SK-N-SH (cell line): ENCODE measurements around the gene SMYD3. TPM values are rescaled to one million over a fixed set of nuclear protein-coding genes. Genes with fewer than 3 reads are reported as not detected.

Source experiments
- CTCF ChIA-PET: fragments of 300-600, 350-600 bp; formaldehyde crosslinking; extraction: SDS; loops from one replicate; lab custom pipeline; 2021; lab: Yijun Ruan, JAX
- POLR2A ChIA-PET: fragments of 350-600 bp; sonication (Branson Sonifier 250); formaldehyde crosslinking; extraction: SDS; loops from one replicate; lab custom pipeline; 2020; ENCODE audit warnings: antibody characterized with exemption, inconsistent platforms; lab: Yijun Ruan, JAX
- DNase-seq: peaks from one replicate; pipeline ENCODE4 v3.0.0; 2012
- H2AFZ ChIP-seq: fragments of 200-600 bp; sonication (generic); 2 replicates; pipeline ENCODE4 v1.8.1; 2016; ENCODE audit warnings: antibody characterized with exemption, mild to moderate bottlenecking, low read depth
- H3F3A ChIP-seq: fragments of 200-600 bp; sonication (generic); replicated peaks from 2 replicates; pipeline ENCODE3; 2016; ENCODE audit warnings: antibody characterized with exemption, mild to moderate bottlenecking; ENCODE audit not compliant: insufficient read depth
- H3K27ac ChIP-seq, 2 experiments: fragments of 200-500 bp in 1 of 2; fragments of 200-600 bp in 1 of 2; sonication (Bioruptor generic) in 1 of 2; sonication (generic), shearing (Covaris generic) in 1 of 2; 2 replicates each; pipeline versions ENCODE4 v1.5.1 to v1.6.1; 2014 to 2016; ENCODE audit warnings: low read depth in 2 of 2, inconsistent platforms in 1 of 2, low read length in 1 of 2, mild to moderate bottlenecking in 1 of 2, mixed read lengths in 1 of 2
- H3K27me3 ChIP-seq: fragments of 200-600 bp; sonication (generic), shearing (Covaris generic); 2 replicates; pipeline ENCODE4 v1.6.1; 2016; ENCODE audit warnings: mixed run types; ENCODE audit not compliant: insufficient read depth
- H3K36me3 ChIP-seq, 2 experiments: fragments of 200-500 bp in 1 of 2; fragments of 200-600 bp in 1 of 2; sonication (Bioruptor generic) in 1 of 2; sonication (generic) in 1 of 2; replicated peaks in 1 of 2; 2 replicates each; pipeline versions ENCODE3 to v1.5.1; 2014 to 2016; ENCODE audit warnings: low read length in 1 of 2, mild to moderate bottlenecking in 1 of 2; ENCODE audit not compliant: insufficient read depth in 2 of 2, control insufficient read depth in 1 of 2
- H3K4me1 ChIP-seq, 2 experiments: fragments of 200-500 bp in 1 of 2; fragments of 200-600 bp in 1 of 2; sonication (Bioruptor generic) in 1 of 2; sonication (generic), shearing (Covaris generic) in 1 of 2; 2 replicates each; pipeline versions ENCODE4 v1.5.1 to v1.6.1; 2014 to 2016; ENCODE audit warnings: low read depth in 1 of 2, low read length in 1 of 2, mixed run types in 1 of 2; ENCODE audit not compliant: insufficient read depth in 2 of 2, control insufficient read depth in 1 of 2
- H3K4me2 ChIP-seq: fragments of 200-600 bp; sonication (generic), shearing (Covaris generic); 2 replicates; pipeline ENCODE4 v1.6.1; 2017; ENCODE audit warnings: mixed run types
- H3K4me3 ChIP-seq, 2 experiments: fragments of 200-500 bp in 1 of 2; fragments of 200-600 bp in 1 of 2; sonication (Bioruptor generic) in 1 of 2; sonication (generic), shearing (Covaris generic) in 1 of 2; 2 replicates each; pipeline versions ENCODE4 v1.5.1 to v1.8.1; 2014 to 2016; ENCODE audit warnings: low read depth in 2 of 2, inconsistent platforms in 1 of 2, low read length in 1 of 2, mild to moderate bottlenecking in 1 of 2, mixed read lengths in 1 of 2, moderate library complexity in 1 of 2
- H3K79me2 ChIP-seq: fragments of 200-600 bp; sonication (generic); 2 replicates; pipeline ENCODE4 v1.8.1; 2017; ENCODE audit warnings: mild to moderate bottlenecking; ENCODE audit not compliant: insufficient read depth
- H3K9ac ChIP-seq: fragments of 200-600 bp; sonication (generic); 2 replicates; pipeline ENCODE4 v1.6.1; 2017; ENCODE audit warnings: mixed run types
- H3K9me2 ChIP-seq: fragments of 200-600 bp; sonication (generic); 2 replicates; pipeline ENCODE4 v1.6.1; 2017; ENCODE audit warnings: mixed run types
- H3K9me3 ChIP-seq: fragments of 200-600 bp; sonication (generic); 2 replicates; pipeline ENCODE4 v1.6.1; 2017; ENCODE audit warnings: mixed run types, mild to moderate bottlenecking, moderate library complexity
- H4K20me1 ChIP-seq: fragments of 200-600 bp; sonication (generic); 2 replicates; pipeline ENCODE4 v1.6.1; 2017; ENCODE audit warnings: mild to moderate bottlenecking, mixed run types; ENCODE audit not compliant: insufficient read depth
- CHD2 ChIP-seq: fragments of 150-350 bp; IDR thresholded peaks from 2 replicates; pipeline ENCODE4 v1.6.1; 2018; ENCODE audit warnings: low read length; ENCODE audit not compliant: partially characterized antibody
- ELF1 ChIP-seq: IDR thresholded peaks from 2 replicates; pipeline ENCODE4 v1.4.0; 2012
- EP300 ChIP-seq, 2 experiments: IDR thresholded peaks; 2 replicates each; pipeline versions ENCODE4 v1.4.0 to v1.6.1; 2012; ENCODE audit warnings: borderline replicate concordance in 1 of 2, low read depth in 1 of 2, low read length in 1 of 2
- EZH2phosphoT487 ChIP-seq: fragments of 200-600 bp; sonication (generic); IDR thresholded peaks from 2 replicates; pipeline ENCODE4 v1.6.1; 2017; ENCODE audit warnings: low read depth, mixed run types, mild to moderate bottlenecking, antibody characterized with exemption, moderate library complexity, borderline replicate concordance
- FOSL2 ChIP-seq: IDR thresholded peaks from 2 replicates; pipeline ENCODE4 v1.4.0; 2012; ENCODE audit warnings: low read depth, mild to moderate bottlenecking, moderate library complexity, borderline replicate concordance
- FOXM1 ChIP-seq: IDR thresholded peaks from 2 replicates; pipeline ENCODE4 v1.4.0; 2012; ENCODE audit warnings: low read depth, mild to moderate bottlenecking
- GATA2 ChIP-seq: sonication (generic); formaldehyde crosslinking; IDR thresholded peaks from 2 replicates; pipeline ENCODE4 v1.5.0; 2020; ENCODE audit warnings: mild to moderate bottlenecking, missing genetic modification reagents
- JUND ChIP-seq: IDR thresholded peaks from 2 replicates; pipeline ENCODE4 v1.4.0; 2012
- MAX ChIP-seq: IDR thresholded peaks from 2 replicates; pipeline ENCODE4 v1.4.0; 2012; ENCODE audit warnings: low read depth
- MXI1 ChIP-seq: IDR thresholded peaks from 2 replicates; pipeline ENCODE4 v1.6.1; 2012; ENCODE audit warnings: mild to moderate bottlenecking, low read depth, low read length, improper control_type of control experiment
- NFIC ChIP-seq: IDR thresholded peaks from 2 replicates; pipeline ENCODE4 v1.4.0; 2012; ENCODE audit warnings: borderline replicate concordance
- RAD21 ChIP-seq: IDR thresholded peaks from 2 replicates; pipeline ENCODE4 v1.6.1; 2012; ENCODE audit warnings: mild to moderate bottlenecking, low read length
- TAF1 ChIP-seq: IDR thresholded peaks from 2 replicates; pipeline ENCODE4 v1.6.1; 2012; ENCODE audit warnings: low read depth, mild to moderate bottlenecking, low read length, moderate library complexity, borderline replicate concordance
- TCF12 ChIP-seq: IDR thresholded peaks from 2 replicates; pipeline ENCODE4 v1.4.0; 2012
- TEAD4 ChIP-seq: IDR thresholded peaks from 2 replicates; pipeline ENCODE4 v1.4.0; 2012; ENCODE audit warnings: mild to moderate bottlenecking, borderline replicate concordance; ENCODE audit not compliant: insufficient read depth
- WGBS: methylation state at CpG from one replicate; pipeline ENCODE4 v1.1.6; 2017; ENCODE audit warnings: low lambda C conversion rate; 5-methylcytosine and 5-hydroxymethylcytosine counted together
- polyA plus RNA-seq, 3 experiments: library from polyadenylated mRNA; depleted of rRNA; stranded (reverse); fragments of >200 nt; gene quantifications; 2 replicates each; pipeline ENCODE4 v1.2.3, GENCODE V29; 2012
- TF ChIP-seq, protein P1 (sequence below): fragments of 150-350 bp; IDR thresholded peaks from 2 replicates; pipeline ENCODE4 v1.6.1; 2016; ENCODE audit warnings: mild to moderate bottlenecking, low read depth, low read length
- TF ChIP-seq, protein P2 (sequence below): IDR thresholded peaks from 2 replicates; pipeline ENCODE4 v1.4.0; 2012; ENCODE audit warnings: low read depth, borderline replicate concordance

Gene SMYD3
- polyA plus RNA-seq, 1 of the 3 experiments (the other 2 are of a cell fraction): 31.4 TPM

DNA sequence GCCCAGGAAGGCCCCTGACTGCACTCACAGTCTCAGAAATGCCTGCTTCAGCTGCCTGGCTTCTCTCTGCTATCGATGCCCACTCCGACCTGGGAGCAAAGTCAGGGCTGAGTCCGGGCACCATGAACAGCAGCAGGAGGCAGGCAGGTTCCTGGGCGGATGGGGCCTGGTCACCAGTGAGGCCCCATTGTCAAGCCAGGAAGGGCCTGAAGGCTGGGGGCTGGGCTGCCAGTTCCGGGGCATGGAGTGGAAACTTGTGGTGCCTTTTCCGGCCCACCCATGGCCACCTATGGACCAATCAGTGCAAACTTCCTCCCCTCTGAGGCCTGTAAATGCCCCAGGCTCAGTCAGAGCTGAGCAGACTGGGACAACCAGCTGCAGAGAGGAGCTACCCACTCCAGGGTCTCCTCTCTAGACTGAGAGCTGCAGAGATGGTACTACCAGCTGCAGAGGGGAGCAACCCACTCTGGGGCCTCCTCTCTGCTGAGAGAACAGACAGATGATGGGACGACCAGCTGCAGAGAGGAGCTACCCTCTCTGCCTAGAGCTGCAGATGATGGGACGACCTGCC lies 286.5 kb downstream of the SMYD3 start:
- no peaks in the 10 kb centered on the region for H3K27me3 ChIP-seq
- H4K20me1 ChIP-seq: no peaks in the 10 kb centered on the region
- 80% methylated on average over 1 of the region's 8 CpGs for WGBS
- no peak overlapping the region for H3K4me2 ChIP-seq
- H3K4me3 ChIP-seq: no peak overlapping the region
- no peak overlapping the region for H3K9ac ChIP-seq
- peaks cover 4% of the 10 kb centered on the region for H3F3A ChIP-seq
- no peak overlapping the region for H2AFZ ChIP-seq
- TF ChIP-seq EP300 (IDR thresholded peaks at IDR 0.05; ENCODE audit: borderline replicate concordance in 1 of 2, low read depth in 1 of 2, low read length in 1 of 2) (no peak), TCF12 (no peak), RAD21 (no peak), GATA2 (CRISPR knock-in tag) (no peak)
- TF ChIP-seq, all 33 proteins: peak for 0
- ChIA-PET CTCF (no interaction called here), POLR2A (no interaction called here)
- H3K79me2 ChIP-seq: no peaks in the 10 kb centered on the region
- DNase-seq: no peak
- no peaks in the 10 kb centered on the region for H3K9me2 ChIP-seq
- H3K27ac ChIP-seq: no peak overlapping the region
- H3K9me3 ChIP-seq: no peaks in the 10 kb centered on the region
- H3K36me3 ChIP-seq: no peaks in the 10 kb centered on the region
- peaks cover 0 to 8% of the 10 kb centered on the region in 2 experiments; a peak in 2 of 4 replicates for H3K4me1 ChIP-seq

DNA sequence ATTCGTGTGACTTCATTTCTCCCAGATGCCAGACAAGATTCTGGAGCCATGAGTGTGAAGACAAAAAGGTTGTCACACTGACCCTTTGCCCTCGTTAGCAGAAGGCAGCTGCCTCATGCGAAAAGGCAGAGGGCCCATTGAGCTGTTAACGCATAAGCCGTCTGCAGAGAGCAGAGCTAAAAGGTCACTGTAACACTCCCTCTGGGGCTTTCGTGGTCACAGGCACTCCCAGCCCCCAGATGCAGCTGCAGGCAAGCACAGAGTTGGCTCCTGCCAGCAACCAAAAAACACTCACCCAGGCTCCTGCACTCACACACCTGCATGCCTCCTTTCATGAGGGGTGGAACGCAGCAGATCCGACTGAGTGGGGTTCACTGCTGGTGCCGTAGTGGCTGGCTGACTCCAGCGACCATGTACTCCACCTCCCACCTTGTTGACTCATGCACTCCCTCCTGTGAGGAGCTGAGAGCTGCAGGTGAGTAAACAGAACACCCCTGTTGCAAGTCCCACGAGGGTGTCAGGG lies 287.5 kb downstream of the SMYD3 start:
- peaks cover 11% of the 10 kb centered on the region for H3F3A ChIP-seq
- 86% methylated on average over 9 of the region's 11 CpGs for WGBS
- H3K4me3 ChIP-seq: no peak overlapping the region
- H3K27me3 ChIP-seq: no peaks in the 10 kb centered on the region
- H3K36me3 ChIP-seq: no peaks in the 10 kb centered on the region
- H3K79me2 ChIP-seq: no peaks in the 10 kb centered on the region
- no peaks in the 10 kb centered on the region for H3K9me2 ChIP-seq
- no peaks in the 10 kb centered on the region for H3K9me3 ChIP-seq
- DNase-seq: no peak
- H4K20me1 ChIP-seq: no peaks in the 10 kb centered on the region
- H3K9ac ChIP-seq: no peak overlapping the region
- no peak overlapping the region for H3K4me2 ChIP-seq
- ChIA-PET POLR2A (no interaction called here), CTCF (no interaction called here)
- TF ChIP-seq TAF1: no peak
- H3K27ac ChIP-seq: no peak overlapping the region
- H2AFZ ChIP-seq: no peak overlapping the region
- H3K4me1 ChIP-seq: peaks cover 2 to 8% of the 10 kb centered on the region in 2 experiments; a peak in 3 of 4 replicates

GRCh38 chr1:246218686-246219085 lies 288.4 kb downstream of the SMYD3 start:
- Histone ChIP-seq H4K20me1 (no peaks in the 10 kb centered on the region), H3K27me3 (no peaks in the 10 kb centered on the region), H3K27ac (no peak overlapping the region), H3K4me1 (peaks cover 5 to 10% of the 10 kb centered on the region in 2 experiments; a peak in 3 of 4 replicates), H2AFZ (no peak overlapping the region), H3K36me3 (no peaks in the 10 kb centered on the region), H3K9me2 (no peaks in the 10 kb centered on the region), H3F3A (peaks cover 11% of the 10 kb centered on the region), H3K4me2 (no peak overlapping the region), H3K9me3 (no peaks in the 10 kb centered on the region), H3K9ac (no peak overlapping the region), H3K4me3 (no peak overlapping the region), H3K79me2 (no peaks in the 10 kb centered on the region)
- no peak for DNase-seq
- POLR2A ChIA-PET: no interaction called here
- CTCF ChIA-PET: no interaction called here
- 73% methylated on average over 2 of the region's 2 CpGs for WGBS
- TF ChIP-seq FOXM1: no peak
- no peak for TF ChIP-seq CHD2
- TF ChIP-seq TCF12: no peak
- no peak for TF ChIP-seq NFIC
- TF ChIP-seq, protein P1, sequence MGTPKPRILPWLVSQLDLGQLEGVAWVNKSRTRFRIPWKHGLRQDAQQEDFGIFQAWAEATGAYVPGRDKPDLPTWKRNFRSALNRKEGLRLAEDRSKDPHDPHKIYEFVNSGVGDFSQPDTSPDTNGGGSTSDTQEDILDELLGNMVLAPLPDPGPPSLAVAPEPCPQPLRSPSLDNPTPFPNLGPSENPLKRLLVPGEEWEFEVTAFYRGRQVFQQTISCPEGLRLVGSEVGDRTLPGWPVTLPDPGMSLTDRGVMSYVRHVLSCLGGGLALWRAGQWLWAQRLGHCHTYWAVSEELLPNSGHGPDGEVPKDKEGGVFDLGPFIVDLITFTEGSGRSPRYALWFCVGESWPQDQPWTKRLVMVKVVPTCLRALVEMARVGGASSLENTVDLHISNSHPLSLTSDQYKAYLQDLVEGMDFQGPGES: no peak
- no peak for TF ChIP-seq TAF1
- TF ChIP-seq TEAD4: no peak
- no peak for TF ChIP-seq MAX
- TF ChIP-seq MXI1: no peak
- no peak for TF ChIP-seq JUND
- no peak for TF ChIP-seq EZH2phosphoT487
- no peak for TF ChIP-seq GATA2 (CRISPR knock-in tag)
- TF ChIP-seq, protein P2, sequence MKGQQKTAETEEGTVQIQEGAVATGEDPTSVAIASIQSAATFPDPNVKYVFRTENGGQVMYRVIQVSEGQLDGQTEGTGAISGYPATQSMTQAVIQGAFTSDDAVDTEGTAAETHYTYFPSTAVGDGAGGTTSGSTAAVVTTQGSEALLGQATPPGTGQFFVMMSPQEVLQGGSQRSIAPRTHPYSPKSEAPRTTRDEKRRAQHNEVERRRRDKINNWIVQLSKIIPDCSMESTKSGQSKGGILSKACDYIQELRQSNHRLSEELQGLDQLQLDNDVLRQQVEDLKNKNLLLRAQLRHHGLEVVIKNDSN: no peak
- TF ChIP-seq ELF1: no peak
- no peak for TF ChIP-seq FOSL2
